B cell (primary cell): ENCODE results near the gene TP53.

Source experiments
- EZH2 ChIP-seq: IDR thresholded peaks from 2 replicates; pipeline ENCODE4 v1.6.1; 2012; ENCODE audit warnings: borderline replicate concordance, low read depth, mild to moderate bottlenecking, moderate library complexity, low read length; ENCODE audit not compliant: insufficient read depth, poor library complexity, severe bottlenecking
- TF ChIP-seq, protein P1 (sequence below): fragments of 200-600 bp; IDR thresholded peaks from one replicate; pipeline ENCODE4 v1.8.0; 2022; ENCODE audit warnings: antibody characterized with exemption, mild to moderate bottlenecking

- TF ChIP-seq, protein P1, sequence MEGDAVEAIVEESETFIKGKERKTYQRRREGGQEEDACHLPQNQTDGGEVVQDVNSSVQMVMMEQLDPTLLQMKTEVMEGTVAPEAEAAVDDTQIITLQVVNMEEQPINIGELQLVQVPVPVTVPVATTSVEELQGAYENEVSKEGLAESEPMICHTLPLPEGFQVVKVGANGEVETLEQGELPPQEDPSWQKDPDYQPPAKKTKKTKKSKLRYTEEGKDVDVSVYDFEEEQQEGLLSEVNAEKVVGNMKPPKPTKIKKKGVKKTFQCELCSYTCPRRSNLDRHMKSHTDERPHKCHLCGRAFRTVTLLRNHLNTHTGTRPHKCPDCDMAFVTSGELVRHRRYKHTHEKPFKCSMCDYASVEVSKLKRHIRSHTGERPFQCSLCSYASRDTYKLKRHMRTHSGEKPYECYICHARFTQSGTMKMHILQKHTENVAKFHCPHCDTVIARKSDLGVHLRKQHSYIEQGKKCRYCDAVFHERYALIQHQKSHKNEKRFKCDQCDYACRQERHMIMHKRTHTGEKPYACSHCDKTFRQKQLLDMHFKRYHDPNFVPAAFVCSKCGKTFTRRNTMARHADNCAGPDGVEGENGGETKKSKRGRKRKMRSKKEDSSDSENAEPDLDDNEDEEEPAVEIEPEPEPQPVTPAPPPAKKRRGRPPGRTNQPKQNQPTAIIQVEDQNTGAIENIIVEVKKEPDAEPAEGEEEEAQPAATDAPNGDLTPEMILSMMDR, result no peak
- TF ChIP-seq EZH2, result no peak
Observed at GRCh38 chr17:7732981-7733539, 45.8 kb upstream of the TP53 start.
